Right ventricle myocardium superior (tissue), 1 donor: ENCODE data around the gene BRD9. TPM values are rescaled to one million over a fixed set of nuclear protein-coding genes. Genes with fewer than 3 reads are reported as not detected.
A peak's percentile ranks its signal among the peaks of the same experiment; 100 is the strongest.
"Not testable (repeated sequence)": the region's sequence is repeated elsewhere in the genome, so short reads cannot be mapped to it uniquely, and the experiment has no call there.

Source experiments
- ATAC-seq: fragments of 200-7000 bp; cut with Tn5 transposase; one replicate; pipeline ENCODE4 v1.9.1; 2020; ENCODE audit warnings: mild to moderate bottlenecking; ENCODE audit not compliant: poor library complexity
- DNase-seq: peaks from one replicate; pipeline ENCODE4 v3.0.0-alpha.2; 2020
- intact Hi-C: fragments of 100-400 bp; cut with DNase I; formaldehyde crosslinking; loops from one replicate; pipeline ENCODE4 v1.11.2; 2022
- total RNA-seq: library from RNA; stranded (reverse); fragmentation: NEBNext Ultra II Directional; extraction: Animal tissue kit (Norgen Biotek cat#: 25700); gene quantifications from one replicate; pipeline ENCODE4 v1.2.1, GENCODE V29; 2021
- donor health status: DM: no; HTN: yes; CAD: no; lungs with severe emphysema.

BRD9 gene
- total RNA-seq, 1 donor from 2014 or later: 28.0 TPM

DNA sequence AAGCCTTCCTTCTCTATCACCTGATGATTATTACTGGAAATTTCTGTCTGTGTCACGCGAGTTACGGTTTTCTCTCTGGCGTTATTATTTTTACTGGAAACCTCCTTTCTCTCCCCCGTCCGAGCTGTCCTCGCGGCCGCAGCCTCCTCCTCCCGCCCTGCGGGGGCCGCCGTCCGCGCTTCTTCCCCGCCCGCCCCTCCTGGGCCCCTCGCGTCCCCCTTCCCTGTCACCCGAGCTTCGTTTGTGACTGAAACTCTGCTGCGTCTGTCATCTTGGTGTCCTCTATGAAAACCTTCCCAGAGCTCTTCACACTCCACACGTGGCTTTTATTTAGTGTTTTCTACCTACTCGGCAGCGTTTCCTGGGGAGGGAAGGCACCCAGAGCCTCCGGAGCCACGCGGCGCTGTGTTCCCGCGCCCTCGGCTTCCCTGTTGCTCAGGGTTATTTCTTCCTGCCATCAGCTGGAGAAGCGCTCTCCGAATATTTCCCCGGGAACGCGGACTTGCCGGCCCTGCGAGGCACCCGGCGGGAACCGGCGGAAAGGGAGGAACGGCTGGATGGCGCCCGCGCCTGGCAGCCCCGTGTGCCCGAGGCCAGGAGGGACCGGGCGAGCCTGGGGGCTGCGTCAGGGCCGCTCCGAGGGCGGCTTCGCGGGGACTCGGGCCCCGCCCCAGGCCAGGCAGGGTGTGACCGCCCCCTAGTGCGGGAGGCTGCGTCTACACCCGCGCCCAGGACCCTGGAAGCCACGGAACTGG lies 34.0 kb upstream of the BRD9 start:
- peak; percentile 84 for ATAC-seq
- intact Hi-C loops: no loop called here
- peak; percentile 49 for DNase-seq

DNA sequence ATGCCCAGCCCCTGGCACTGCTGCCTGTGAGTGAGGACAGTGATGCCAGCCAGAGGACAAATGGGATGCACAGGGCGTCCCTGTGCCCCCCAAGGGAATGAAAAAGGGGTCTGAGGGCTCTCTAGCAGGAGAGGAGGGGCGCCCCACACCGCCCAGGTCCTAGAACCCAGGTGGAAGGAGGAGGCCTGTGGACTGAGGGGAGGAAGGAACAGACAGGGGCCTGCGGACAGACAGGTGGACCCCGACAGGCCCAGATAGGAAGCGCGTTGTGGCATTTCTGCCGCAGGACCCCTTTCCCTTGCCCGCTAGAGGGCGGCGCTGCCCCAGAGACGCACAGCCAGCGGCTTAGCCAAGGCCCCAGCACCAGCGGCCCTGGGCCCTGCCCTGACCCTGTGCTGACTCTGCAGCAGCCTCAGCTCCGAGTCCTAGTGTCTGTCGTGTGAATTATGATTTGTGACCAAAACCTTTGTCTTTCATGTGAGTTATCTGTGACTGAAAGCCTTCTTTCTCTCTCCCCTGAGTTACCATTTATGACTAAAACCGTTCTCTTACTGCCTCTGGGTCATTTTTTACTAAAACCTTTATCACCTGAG lies 30.8 kb upstream of the BRD9 start:
- peak; percentile 92 for DNase-seq
- ATAC-seq: peak; percentile 93
- intact Hi-C loops: loop anchor here (5.0 kb wide), 1 partner anchor 249 kb away; no protein-coding TSS in a partner anchor

DNA sequence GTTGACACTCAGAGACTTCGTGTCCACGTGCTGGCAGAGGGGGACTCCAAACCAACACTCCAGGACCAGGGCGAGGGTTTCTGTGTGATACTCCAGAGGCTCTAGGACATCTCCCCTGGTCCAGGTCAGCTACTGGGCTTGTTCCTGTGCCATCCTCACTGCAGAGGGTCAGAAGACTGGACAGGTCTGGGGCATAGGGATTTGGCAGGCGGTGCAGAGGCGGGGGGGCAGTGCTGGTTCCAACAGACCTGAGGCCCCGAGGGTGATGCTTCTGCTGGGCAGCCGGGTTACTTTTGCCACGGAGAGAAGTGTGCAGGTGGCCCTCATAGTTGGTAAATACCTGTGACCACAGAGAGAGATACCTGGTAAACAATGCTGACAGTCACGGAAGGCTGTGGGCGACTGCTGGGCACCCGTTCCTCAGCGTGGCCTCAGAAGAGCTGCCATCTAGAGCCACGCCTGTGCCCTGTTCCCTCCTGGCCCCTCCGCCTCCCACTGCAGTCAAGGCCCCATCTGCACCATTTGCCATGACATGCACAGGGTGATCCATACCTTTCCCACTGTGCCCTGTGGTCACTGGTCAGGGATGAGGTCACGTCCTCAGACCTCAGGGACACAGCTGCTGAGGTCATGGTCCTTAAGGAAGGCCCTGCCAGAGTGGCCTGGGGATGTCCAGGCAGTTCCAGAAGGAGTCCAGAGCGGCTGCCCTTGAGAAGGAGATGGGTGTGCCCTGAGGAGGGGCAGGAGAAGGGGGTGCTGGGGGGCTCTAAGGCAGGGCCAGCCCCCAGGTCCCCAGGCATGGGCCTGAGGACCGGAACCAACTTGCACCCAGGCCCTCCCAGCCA lies 30.1 kb upstream of the BRD9 start:
- intact Hi-C loops: loop anchor here (5.0 kb wide), 1 partner anchor 250 kb away; no protein-coding TSS in a partner anchor
- ATAC-seq: no peak
- DNase-seq: no peak

DNA sequence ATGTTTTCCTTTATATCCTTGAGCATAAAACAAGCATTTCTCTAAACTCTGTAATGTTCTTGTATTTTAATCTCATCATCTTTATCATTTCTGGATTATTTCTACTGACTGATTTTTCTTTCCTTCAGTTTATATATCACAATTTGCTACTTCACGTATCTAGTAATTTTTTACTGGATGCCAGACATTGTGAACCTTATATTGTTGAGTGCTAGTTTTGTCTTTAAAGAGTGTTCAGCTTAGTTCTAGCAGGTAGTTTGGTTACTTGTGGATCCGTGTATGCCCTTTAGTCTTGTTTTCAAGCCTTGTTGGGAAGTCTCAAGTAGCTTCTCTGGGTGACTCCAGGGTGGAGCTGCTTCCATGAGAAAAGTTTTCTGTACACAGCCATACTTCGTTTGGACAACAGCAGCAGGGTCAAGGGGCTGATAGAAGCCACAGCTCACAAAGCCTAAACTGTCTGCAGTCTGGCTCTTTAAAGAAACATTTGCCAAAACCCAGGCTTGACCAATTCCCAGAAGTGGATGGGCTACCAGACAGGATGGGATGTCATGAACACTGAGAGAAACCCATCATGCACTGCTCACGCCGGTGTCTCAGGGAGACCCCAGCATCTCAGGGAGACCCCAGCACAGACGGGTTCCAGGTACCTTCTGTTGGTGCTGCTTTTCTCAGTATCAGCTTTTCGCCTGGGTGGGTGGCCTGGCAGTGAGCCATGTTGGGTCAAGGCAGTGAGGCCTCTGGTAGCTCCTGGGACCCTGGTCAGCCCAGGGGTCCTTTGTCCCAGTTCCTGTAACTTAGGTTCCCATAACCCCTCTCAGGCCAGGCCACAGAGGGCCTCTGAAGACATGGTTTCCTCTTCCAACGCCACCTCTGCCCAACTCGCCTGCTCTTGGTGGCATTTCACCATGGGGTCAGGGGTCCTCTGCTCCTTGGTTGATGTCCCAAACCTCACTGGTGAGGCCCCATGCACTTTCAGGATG lies 29.1 kb upstream of the BRD9 start:
- intact Hi-C loops: loop anchor here (5.0 kb wide), 1 partner anchor 251 kb away; no protein-coding TSS in a partner anchor
- DNase-seq (no peak), ATAC-seq (no peak)

DNA sequence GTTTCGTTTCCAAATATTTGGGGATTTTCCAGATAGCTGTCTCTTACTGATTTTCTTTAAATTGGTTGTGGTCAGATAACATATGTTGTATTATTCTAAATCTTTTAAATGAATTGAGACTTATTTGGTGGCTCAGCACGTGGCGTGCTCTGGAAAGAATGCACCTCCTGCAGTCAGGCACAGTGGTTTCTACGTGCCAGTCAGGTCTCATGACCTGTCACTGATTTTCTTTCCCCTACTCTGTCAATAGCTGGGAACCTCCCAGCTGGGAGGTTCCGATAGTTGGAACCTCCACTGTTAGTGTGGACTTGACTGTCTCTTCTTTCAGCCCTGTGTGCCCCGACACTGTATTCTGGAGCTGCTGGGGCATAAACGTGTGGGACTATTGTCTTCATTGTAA lies 27.7 kb upstream of the BRD9 start:
- ATAC-seq (no peak), DNase-seq (no peak)
- intact Hi-C loops: loop anchor here (5.0 kb wide), 1 partner anchor 252 kb away; no protein-coding TSS in a partner anchor

DNA sequence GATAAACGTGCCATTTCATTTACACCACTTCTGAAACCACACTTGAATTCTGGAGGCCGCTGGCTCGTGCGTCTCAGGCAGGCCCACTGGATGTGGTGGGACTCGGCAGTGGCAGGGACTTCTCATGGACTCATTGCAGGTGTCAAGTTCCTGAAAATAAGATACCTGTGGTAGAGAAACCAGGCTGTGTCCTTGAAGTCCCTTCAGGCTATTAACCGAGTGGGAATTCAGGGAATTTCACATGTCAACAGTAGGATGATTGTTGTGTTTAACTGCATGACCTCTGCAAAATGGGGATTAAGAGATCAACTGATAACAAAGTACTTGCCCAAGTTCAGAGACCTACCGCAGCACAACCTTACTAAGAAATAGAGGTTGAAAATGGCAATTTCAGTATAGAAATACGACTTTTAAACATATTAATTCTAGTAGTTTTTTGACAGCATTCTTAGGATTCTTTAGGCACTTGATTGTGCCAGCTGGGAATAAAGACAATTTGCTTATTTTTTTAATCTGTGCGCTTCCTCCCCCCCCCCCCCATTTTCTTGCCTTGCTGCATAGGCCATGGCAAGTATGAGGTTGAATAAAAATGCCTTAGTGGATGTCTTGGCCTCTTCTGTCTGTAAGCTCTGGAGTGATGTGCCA lies 26.9 kb upstream of the BRD9 start:
- DNase-seq (no peak), ATAC-seq (no peak)
- intact Hi-C loops: no loop called here

DNA sequence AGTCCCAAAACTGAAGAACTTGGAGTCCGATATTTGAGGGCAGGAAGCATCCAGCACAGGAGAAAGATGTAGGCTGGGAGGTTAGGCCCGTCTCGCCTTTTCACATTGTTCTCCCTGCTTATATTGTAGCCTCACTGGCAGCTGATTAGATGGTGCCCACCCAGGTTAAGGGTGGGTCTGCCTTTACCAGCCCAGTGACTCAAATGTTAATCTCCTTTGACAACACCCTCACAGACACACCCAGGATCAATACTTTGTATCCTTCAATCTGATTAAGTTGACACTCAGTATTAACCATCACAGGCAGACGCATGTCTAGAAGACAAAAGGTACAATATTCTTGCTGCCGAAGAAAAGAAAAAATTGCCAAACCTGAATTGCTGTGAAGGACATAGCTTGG lies 26.1 kb upstream of the BRD9 start:
- ATAC-seq, intact Hi-C loops, DNase-seq: not testable (repeated sequence)

DNA sequence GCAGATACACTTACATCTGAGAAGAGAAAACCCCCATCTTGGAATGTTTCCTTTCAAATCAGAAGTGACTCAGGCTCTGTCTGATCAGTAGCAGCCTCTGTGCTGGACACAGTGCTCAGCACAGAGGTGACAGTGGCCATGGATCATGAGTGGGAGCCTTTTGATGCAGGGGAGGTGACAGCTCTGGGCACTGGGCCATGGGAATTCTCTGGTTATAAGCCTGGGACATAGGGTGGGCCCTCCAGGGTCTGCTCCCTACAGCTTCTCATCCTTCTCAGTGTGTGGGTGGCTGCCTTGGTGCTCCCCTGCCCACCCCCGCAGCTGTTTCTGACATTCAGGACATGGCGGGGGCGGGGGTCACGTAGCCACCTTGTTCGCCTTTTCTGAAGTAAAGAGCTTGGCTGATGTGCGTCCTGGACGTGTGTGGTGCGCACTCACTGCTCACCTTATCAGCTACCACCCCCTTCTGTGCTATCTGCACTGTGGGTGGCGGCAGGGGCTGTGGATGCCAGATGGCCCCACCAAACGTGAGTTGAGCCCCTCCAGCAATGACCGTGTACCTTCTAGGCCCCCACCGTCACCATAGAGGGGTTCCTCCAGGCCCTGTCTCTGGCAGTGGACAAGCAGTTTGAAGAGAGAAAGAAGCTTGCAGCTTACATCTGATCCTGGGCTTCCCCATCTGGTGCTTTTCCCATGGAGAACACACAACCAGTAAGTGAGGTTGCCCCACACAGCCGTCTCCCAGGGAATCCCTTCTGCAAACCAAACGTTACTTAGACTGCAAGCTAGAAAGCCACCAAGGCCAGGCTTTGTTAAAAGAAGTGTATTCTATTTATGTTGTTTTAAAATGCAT lies 24.1 kb upstream of the BRD9 start:
- no peak for ATAC-seq
- intact Hi-C loops: no loop called here
- DNase-seq: no peak

DNA sequence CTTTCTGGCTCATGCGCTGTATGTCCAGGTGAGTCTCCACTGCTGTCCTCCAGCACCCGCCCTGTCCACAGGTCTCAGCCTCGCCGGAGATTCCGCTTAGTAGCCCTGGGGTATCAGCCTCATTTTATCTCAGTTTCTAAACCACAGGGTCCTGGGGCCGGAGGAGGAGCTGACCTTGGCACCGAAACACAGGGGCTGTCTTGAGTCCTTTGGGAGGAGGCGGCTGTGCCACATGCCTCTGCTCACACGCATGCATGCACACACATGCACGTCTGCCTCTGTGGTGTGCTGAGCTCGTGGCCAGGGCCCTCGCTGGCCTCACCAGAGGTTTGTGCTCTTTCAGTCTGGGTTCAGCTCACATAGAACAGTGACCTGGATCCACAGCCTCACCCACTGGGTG lies 23.3 kb upstream of the BRD9 start:
- intact Hi-C loops: no loop called here
- ATAC-seq: no peak
- no peak for DNase-seq

DNA sequence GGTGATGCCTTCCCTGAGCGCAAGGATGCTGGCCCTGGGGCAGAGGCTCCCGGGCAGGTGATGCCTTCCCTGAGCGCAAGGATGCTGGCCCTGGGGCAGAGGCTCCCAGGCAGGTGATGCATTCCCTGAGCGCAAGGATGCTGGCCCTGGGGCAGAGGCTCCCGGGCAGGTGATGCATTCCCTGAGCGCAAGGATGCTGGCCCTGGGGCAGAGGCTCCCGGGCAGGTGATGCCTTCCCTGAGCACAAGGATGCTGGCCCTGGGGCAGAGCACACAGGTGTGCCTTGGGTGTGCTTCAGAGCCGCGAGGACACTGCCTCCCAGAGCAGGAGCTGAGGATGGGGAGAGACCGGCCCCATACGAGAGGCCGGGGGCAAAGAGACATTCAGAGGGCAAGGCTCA lies 22.7 kb upstream of the BRD9 start:
- ATAC-seq, intact Hi-C loops, DNase-seq: not testable (repeated sequence)

DNA sequence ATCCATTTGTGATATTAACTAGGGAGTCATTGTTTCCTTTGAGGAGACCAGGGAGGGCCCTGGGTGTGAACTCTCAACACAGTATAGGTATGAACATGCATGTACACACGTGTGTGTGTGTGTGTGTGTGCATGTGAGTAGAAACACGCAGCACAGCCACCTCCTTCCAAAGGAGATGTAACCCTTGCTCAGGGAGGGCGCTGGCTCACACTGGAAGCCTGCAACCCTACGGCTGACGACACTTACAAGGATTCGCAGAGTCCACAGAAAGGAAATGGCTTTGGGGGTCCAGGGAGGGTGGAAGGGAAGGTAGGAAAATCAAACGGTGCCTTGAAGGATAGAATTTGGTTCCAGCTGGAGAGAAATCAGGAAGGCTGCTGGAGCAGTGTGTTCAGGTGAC lies 22.0 kb upstream of the BRD9 start:
- ATAC-seq (no peak), DNase-seq (no peak)
- intact Hi-C loops: no loop called here

DNA sequence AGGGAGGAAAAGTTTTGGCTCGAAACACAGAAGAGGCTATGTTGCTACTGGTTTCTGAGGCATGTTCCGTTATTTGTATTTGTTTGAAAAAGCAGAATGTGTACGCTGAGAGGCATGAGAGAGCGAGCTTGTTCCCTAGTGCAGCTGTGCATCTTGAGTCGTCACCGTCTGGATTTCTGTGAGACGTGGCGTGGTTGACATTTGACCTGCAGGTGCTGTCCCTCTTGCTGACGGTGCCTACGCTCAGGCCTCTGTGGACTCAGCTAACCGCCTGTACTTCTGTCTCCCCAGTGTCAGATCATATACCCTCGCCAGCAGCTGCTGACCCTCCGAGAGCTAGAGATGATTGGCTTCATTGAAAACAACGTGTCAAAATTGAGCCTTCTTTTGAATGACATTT lies 21.6 kb upstream of the BRD9 start:
- DNase-seq: no peak
- intact Hi-C loops: no loop called here
- no peak for ATAC-seq

DNA sequence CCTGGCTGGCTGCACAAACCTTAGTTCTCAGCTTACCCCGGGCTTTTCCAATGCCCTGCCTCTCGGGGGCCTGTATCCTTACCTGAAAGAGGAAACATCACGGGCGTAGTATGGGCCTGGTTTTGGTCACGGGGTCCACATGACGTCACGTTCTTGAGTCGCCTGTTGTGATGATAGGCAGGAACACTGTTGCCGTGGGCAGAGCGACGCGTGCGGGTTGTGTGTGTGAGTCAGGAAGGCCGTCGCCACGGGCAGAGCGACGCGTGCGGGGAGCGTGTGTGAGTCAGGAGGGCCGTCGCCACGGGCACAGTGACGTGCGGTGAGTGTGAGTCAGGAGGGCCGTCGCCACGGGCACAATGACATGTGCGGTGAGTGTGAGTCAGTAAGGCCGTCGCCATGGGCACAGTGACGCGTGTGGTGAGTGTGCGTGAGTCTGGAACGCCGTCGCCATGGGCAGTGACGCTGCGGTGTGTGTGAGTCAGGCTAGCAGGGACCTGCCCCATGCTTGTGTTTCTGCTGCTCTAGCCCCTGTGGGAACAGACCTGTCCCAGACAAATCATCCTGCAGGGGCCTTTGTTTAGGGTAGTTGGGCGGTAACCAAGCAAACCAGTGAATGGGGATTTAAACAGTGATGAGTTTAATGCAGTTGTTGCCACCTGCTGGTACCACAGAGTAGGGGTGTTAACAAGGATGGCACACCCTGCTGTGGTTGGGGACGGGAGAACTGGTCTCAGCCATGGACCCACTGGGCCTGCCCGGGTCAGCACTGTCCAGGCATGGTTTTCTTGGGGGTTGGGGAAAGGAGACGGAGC lies 19.9 kb upstream of the BRD9 start:
- intact Hi-C loops: no loop called here
- ATAC-seq (no peak), DNase-seq (no peak)

DNA sequence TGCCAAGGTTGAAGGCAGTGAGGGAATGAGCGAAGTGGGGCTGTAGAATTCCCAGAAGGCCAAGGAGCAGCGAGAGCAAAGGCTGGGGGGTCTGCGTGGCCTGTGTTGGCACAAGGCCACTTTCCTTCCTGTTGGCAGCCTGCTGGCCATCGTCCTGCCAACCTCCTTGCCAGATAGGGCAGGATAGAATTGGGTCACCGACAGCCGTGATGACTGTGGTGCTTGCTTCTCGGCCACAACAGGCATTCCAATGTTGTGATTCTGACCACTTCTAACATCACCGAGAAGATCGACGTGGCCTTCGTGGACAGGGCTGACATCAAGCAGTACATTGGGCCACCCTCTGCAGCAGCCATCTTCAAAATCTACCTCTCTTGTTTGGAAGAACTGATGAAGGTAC lies 19.0 kb upstream of the BRD9 start:
- intact Hi-C loops: no loop called here
- DNase-seq (no peak), ATAC-seq (no peak)

DNA sequence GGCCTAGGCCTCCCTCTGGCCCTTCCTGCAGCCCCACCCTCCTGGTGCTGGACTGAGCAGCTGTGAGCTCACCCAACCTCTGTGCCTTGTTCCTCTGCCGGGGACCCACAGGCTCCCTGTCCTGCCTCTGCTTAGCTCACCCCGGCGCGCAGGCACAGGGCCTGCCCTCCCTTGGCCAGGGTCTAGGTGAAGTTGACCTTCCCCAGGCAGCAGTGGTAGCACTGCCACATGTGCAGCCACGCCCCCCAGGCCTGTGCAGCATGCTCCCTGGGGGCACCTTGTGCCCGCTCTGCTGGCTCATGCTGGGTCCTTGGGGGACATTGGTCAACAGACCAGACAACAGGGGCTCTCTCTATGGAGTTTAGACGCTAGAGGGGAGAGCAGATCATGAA lies 18.2 kb upstream of the BRD9 start:
- DNase-seq (no peak), ATAC-seq (no peak)
- intact Hi-C loops: no loop called here

DNA sequence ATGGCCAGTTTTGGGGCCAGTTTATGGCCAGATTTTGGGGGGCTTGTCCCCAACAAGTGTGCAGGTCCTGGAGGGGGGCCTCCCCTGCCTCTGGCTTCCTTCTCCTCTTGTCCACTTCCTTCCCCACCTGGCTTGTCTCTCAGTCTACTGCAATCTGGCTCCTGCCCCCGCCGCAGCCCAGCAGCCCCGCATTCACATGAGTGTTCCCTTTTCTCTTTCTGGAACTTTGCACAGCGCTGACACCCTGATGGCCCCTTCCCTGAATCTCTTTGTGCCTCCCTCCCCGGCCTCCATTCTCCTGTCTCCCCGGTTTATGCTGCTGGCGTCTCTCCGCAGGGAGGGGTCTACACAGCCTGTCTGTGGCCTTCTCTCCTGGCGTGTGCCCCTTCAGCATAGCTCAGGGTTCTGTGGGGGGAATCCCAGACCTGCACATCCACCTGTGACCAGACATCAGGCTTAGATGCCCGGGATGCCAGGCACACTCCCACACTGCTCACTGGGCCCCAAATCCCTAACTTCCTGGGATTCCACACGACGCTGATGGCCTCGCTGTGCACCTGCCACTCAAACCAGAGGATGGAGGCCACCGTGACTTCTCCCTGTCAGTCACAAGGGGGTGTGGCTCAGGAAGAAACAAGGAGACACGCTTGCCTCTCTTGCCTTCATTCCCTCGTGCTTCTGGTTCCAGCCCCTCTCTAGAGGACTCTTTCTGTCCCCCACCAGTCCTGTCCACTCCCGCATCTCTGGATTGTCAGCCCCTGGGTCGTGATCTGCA lies 17.6 kb upstream of the BRD9 start:
- intact Hi-C loops: no loop called here
- ATAC-seq: no peak

More for the DNA sequence above, 17.6 kb upstream of the BRD9 start:
- no peak for DNase-seq
